Measurements from ENCODE around the gene DRAXIN. TPM values are rescaled to one million over a fixed set of nuclear protein-coding genes. Genes with fewer than 3 reads are reported as not detected.

DRAXIN gene
- polyA plus RNA-seq, 1 of the 3 experiments (the other 2 are of a cell fraction), result 0.97 TPM

DNA sequence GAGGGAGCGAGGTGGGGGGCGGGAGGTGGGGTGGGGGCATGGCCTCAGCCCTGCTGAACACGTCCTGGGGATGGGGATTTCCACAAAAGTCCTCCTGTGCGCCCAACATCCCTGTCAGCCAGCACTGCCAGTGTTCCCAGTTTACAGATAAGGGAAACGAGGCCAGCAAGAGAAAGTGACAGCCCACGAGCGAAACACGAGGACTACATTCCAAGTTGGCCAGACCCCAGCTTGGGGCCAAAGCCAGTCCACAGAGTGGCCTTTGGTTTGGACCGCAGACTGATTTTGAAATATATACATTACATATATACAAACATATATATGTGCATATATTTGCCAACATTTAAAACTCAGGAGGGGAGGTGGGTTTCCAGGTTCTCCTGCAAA, 42.3 kb upstream of the DRAXIN start:
- WGBS (ENCODE audit: low lambda C conversion rate), result 70% methylated on average over 9 of the region's 9 CpGs
- H3K9me3 ChIP-seq, result no peaks in the 10 kb centered on the region
- no peaks in the 10 kb centered on the region for H3K27me3 ChIP-seq (ENCODE audit: insufficient read depth)
- no peak overlapping the region for H3K4me3 ChIP-seq (ENCODE audit: low read depth in 2 of 2, low read length in 1 of 2)
- no peaks in the 10 kb centered on the region for H4K20me1 ChIP-seq (ENCODE audit: insufficient read depth)
- no peaks in the 10 kb centered on the region for H3F3A ChIP-seq (replicated peaks; ENCODE audit: insufficient read depth)
- H3K4me1 ChIP-seq (ENCODE audit: control insufficient read depth in 1 of 2, insufficient read depth in 2 of 2, low read depth in 1 of 2, low read length in 1 of 2), result peaks cover 0 to 19% of the 10 kb centered on the region in 2 experiments; a peak in 1 of 4 replicates
- DNase-seq, result no peak
- CTCF ChIA-PET, result interaction anchor here (0.9 to 9.9 kb wide), 20 partner anchors 7 to 611 kb away, joined by 3 to 205 read pairs (median 8); partner anchors contain the start of genes DISP3 and FBXO6
- no peaks in the 10 kb centered on the region for H3K79me2 ChIP-seq (ENCODE audit: insufficient read depth)
- no peak overlapping the region for H3K4me2 ChIP-seq
- TF ChIP-seq, protein P1, sequence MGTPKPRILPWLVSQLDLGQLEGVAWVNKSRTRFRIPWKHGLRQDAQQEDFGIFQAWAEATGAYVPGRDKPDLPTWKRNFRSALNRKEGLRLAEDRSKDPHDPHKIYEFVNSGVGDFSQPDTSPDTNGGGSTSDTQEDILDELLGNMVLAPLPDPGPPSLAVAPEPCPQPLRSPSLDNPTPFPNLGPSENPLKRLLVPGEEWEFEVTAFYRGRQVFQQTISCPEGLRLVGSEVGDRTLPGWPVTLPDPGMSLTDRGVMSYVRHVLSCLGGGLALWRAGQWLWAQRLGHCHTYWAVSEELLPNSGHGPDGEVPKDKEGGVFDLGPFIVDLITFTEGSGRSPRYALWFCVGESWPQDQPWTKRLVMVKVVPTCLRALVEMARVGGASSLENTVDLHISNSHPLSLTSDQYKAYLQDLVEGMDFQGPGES (IDR thresholded peaks at IDR 0.05; ENCODE audit: low read depth, low read length), result no peak
- TF ChIP-seq, protein P2, sequence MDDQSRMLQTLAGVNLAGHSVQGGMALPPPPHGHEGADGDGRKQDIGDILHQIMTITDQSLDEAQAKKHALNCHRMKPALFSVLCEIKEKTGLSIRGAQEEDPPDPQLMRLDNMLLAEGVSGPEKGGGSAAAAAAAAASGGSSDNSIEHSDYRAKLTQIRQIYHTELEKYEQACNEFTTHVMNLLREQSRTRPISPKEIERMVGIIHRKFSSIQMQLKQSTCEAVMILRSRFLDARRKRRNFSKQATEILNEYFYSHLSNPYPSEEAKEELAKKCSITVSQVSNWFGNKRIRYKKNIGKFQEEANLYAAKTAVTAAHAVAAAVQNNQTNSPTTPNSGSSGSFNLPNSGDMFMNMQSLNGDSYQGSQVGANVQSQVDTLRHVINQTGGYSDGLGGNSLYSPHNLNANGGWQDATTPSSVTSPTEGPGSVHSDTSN (IDR thresholded peaks at IDR 0.05), result no peak
- TF ChIP-seq, protein P3, sequence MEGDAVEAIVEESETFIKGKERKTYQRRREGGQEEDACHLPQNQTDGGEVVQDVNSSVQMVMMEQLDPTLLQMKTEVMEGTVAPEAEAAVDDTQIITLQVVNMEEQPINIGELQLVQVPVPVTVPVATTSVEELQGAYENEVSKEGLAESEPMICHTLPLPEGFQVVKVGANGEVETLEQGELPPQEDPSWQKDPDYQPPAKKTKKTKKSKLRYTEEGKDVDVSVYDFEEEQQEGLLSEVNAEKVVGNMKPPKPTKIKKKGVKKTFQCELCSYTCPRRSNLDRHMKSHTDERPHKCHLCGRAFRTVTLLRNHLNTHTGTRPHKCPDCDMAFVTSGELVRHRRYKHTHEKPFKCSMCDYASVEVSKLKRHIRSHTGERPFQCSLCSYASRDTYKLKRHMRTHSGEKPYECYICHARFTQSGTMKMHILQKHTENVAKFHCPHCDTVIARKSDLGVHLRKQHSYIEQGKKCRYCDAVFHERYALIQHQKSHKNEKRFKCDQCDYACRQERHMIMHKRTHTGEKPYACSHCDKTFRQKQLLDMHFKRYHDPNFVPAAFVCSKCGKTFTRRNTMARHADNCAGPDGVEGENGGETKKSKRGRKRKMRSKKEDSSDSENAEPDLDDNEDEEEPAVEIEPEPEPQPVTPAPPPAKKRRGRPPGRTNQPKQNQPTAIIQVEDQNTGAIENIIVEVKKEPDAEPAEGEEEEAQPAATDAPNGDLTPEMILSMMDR (IDR thresholded peaks at IDR 0.05), result no peak
- TF ChIP-seq FOSL2 (IDR thresholded peaks at IDR 0.05; ENCODE audit: borderline replicate concordance, low read depth) (no peak), NRF1 (IDR thresholded peaks at IDR 0.05; ENCODE audit: low read depth, low read length) (no peak), GATA2 (CRISPR knock-in tag; IDR thresholded peaks at IDR 0.05) (no peak), CHD2 (IDR thresholded peaks at IDR 0.05; ENCODE audit: low read length, partially characterized antibody) (no peak), MEF2A (IDR thresholded peaks at IDR 0.05; ENCODE audit: borderline replicate concordance, low read depth) (no peak), SIN3A (IDR thresholded peaks at IDR 0.05; ENCODE audit: borderline replicate concordance, low read depth, low read length) (no peak), RCOR1 (IDR thresholded peaks at IDR 0.05; ENCODE audit: low read length) (no peak), POLR2AphosphoS5 (IDR thresholded peaks at IDR 0.05; ENCODE audit: low read depth, low read length) (no peak), EZH2phosphoT487 (IDR thresholded peaks at IDR 0.05; ENCODE audit: borderline replicate concordance, low read depth) (no peak)
- TF ChIP-seq, protein P4, sequence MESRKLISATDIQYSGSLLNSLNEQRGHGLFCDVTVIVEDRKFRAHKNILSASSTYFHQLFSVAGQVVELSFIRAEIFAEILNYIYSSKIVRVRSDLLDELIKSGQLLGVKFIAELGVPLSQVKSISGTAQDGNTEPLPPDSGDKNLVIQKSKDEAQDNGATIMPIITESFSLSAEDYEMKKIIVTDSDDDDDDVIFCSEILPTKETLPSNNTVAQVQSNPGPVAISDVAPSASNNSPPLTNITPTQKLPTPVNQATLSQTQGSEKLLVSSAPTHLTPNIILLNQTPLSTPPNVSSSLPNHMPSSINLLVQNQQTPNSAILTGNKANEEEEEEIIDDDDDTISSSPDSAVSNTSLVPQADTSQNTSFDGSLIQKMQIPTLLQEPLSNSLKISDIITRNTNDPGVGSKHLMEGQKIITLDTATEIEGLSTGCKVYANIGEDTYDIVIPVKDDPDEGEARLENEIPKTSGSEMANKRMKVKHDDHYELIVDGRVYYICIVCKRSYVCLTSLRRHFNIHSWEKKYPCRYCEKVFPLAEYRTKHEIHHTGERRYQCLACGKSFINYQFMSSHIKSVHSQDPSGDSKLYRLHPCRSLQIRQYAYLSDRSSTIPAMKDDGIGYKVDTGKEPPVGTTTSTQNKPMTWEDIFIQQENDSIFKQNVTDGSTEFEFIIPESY (IDR thresholded peaks at IDR 0.05; ENCODE audit: borderline replicate concordance, low read depth), result no peak
- TF ChIP-seq, protein P5, sequence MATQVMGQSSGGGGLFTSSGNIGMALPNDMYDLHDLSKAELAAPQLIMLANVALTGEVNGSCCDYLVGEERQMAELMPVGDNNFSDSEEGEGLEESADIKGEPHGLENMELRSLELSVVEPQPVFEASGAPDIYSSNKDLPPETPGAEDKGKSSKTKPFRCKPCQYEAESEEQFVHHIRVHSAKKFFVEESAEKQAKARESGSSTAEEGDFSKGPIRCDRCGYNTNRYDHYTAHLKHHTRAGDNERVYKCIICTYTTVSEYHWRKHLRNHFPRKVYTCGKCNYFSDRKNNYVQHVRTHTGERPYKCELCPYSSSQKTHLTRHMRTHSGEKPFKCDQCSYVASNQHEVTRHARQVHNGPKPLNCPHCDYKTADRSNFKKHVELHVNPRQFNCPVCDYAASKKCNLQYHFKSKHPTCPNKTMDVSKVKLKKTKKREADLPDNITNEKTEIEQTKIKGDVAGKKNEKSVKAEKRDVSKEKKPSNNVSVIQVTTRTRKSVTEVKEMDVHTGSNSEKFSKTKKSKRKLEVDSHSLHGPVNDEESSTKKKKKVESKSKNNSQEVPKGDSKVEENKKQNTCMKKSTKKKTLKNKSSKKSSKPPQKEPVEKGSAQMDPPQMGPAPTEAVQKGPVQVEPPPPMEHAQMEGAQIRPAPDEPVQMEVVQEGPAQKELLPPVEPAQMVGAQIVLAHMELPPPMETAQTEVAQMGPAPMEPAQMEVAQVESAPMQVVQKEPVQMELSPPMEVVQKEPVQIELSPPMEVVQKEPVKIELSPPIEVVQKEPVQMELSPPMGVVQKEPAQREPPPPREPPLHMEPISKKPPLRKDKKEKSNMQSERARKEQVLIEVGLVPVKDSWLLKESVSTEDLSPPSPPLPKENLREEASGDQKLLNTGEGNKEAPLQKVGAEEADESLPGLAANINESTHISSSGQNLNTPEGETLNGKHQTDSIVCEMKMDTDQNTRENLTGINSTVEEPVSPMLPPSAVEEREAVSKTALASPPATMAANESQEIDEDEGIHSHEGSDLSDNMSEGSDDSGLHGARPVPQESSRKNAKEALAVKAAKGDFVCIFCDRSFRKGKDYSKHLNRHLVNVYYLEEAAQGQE (IDR thresholded peaks at IDR 0.05; ENCODE audit: low read depth, low read length), result no peak
- no peaks in the 10 kb centered on the region for H3K9me2 ChIP-seq
- H3K27ac ChIP-seq (ENCODE audit: low read depth in 2 of 2, low read length in 1 of 2), result no peak overlapping the region
- no peaks in the 10 kb centered on the region for H3K36me3 ChIP-seq (replicated peaks in 1 of 2; ENCODE audit: control insufficient read depth in 1 of 2, insufficient read depth in 2 of 2, low read length in 1 of 2)
- H2AFZ ChIP-seq (ENCODE audit: low read depth), result no peak overlapping the region
- H3K9ac ChIP-seq, result no peak overlapping the region
- POLR2A ChIA-PET, result no interaction called here

Measured in SK-N-SH (cell line).